ENCODE results near the gene HSPD1. TPM values are rescaled to one million over a fixed set of nuclear protein-coding genes. Genes with fewer than 3 reads are reported as not detected.

The HSPD1 gene
- total and polyA plus RNA-seq, 2 of the 13 experiments (the other 11 are each of a cell fraction or from before 2014, with no cell fraction given): 685 to 2,610 TPM

DNA sequence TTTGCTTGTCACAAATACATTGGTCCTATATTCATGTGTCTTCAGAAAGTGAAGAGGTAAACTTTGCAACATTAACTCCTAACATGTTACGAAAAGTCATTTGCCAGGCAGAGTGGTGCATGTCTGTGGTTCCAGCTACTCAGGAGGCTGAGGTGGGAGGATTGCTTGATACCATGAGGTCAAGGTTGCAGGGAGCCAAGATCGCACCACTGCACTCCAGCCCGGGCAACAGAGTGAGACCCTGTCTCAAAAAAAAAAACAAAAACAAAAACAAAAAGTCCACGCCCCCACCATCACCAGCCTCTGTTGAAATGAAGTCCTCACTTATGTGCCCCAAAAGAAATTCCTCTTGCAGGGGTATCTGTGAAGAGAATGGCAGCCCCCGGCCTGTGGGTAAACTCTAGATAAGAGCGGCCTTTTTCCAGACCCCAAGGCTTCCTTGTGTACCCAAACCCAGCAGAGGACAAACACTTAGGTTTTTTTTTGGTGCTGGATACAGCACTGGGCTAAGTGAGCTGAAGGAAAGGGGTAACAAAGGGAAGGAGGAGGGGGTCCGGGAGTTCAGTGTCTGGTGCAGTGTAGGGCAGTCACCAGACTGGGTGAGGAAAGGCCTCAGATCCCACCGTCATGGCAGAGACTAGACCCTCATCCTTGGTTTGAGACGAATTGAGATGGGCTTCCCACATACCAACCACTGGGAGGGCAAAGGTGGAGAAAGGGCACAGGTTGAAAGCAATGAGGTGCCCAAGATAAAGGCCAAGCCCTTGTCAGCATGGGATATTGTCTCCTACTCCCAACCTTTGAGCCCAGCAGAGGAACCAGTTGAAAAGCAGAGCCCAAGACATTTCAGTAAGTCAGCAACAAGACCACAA lies 19.2 kb downstream of the HSPD1 start (continued):
- TF ChIP-seq, protein P1, sequence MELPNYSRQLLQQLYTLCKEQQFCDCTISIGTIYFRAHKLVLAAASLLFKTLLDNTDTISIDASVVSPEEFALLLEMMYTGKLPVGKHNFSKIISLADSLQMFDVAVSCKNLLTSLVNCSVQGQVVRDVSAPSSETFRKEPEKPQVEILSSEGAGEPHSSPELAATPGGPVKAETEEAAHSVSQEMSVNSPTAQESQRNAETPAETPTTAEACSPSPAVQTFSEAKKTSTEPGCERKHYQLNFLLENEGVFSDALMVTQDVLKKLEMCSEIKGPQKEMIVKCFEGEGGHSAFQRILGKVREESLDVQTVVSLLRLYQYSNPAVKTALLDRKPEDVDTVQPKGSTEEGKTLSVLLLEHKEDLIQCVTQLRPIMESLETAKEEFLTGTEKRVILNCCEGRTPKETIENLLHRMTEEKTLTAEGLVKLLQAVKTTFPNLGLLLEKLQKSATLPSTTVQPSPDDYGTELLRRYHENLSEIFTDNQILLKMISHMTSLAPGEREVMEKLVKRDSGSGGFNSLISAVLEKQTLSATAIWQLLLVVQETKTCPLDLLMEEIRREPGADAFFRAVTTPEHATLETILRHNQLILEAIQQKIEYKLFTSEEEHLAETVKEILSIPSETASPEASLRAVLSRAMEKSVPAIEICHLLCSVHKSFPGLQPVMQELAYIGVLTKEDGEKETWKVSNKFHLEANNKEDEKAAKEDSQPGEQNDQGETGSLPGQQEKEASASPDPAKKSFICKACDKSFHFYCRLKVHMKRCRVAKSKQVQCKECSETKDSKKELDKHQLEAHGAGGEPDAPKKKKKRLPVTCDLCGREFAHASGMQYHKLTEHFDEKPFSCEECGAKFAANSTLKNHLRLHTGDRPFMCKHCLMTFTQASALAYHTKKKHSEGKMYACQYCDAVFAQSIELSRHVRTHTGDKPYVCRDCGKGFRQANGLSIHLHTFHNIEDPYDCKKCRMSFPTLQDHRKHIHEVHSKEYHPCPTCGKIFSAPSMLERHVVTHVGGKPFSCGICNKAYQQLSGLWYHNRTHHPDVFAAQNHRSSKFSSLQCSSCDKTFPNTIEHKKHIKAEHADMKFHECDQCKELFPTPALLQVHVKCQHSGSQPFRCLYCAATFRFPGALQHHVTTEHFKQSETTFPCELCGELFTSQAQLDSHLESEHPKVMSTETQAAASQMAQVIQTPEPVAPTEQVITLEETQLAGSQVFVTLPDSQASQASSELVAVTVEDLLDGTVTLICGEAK (IDR thresholded peaks at IDR 0.05): no peak
- TF ChIP-seq, protein P1 (CRISPR knock-in tag; IDR thresholded peaks at IDR 0.05): no peak
- TF ChIP-seq NFIC (IDR thresholded peaks at IDR 0.05; ENCODE audit: low read length) (no peak), ZNF124 (CRISPR knock-in tag; IDR thresholded peaks at IDR 0.05) (no peak), TEAD3 (CRISPR knock-in tag; optimal IDR thresholded peaks at IDR 0.05; ENCODE audit: borderline replicate concordance) (peak; percentile 63), ZNF101 (CRISPR knock-in tag; IDR thresholded peaks at IDR 0.05; ENCODE audit: borderline replicate concordance, low read depth) (no peak), NCOA2 (CRISPR knock-in tag; IDR thresholded peaks at IDR 0.05) (no peak), MAZ (IDR thresholded peaks at IDR 0.05; ENCODE audit: borderline replicate concordance, low read depth, low read length) (no peak), MAZ (CRISPR knock-in tag; IDR thresholded peaks at IDR 0.05; ENCODE audit: low read depth) (0 out of 2 replicates have a peak, but pooled peaks have one; percentile 1), CBX5 (CRISPR knock-in tag; IDR thresholded peaks at IDR 0.05; ENCODE audit: borderline replicate concordance) (no peak), ZBTB38 (CRISPR knock-in tag; IDR thresholded peaks at IDR 0.05) (no peak), IKZF1 (IDR thresholded peaks at IDR 0.05) (no peak), CBX2 (IDR thresholded peaks at IDR 0.05; ENCODE audit: low read depth, low read length) (no peak), CBX2 (CRISPR knock-in tag; IDR thresholded peaks at IDR 0.05; ENCODE audit: low read depth) (no peak), NFIB (CRISPR knock-in tag; IDR thresholded peaks at IDR 0.05; ENCODE audit: borderline replicate concordance) (no peak), ARHGAP35 (CRISPR knock-in tag; IDR thresholded peaks at IDR 0.05; ENCODE audit: borderline replicate concordance) (no peak), ZFP82 (CRISPR knock-in tag; IDR thresholded peaks at IDR 0.05; ENCODE audit: borderline replicate concordance) (no peak), ZNF354B (CRISPR knock-in tag; IDR thresholded peaks at IDR 0.05) (no peak), HNRNPH1 (optimal IDR thresholded peaks at IDR 0.05; ENCODE audit: low read depth, low read length) (no peak), RFXANK (CRISPR knock-in tag; IDR thresholded peaks at IDR 0.05) (no peak), SETDB1 (CRISPR knock-in tag; IDR thresholded peaks at IDR 0.05; ENCODE audit: borderline replicate concordance) (no peak), ZNF841 (CRISPR knock-in tag; IDR thresholded peaks at IDR 0.05; ENCODE audit: borderline replicate concordance) (no peak), ZNF891 (CRISPR knock-in tag; IDR thresholded peaks at IDR 0.05) (no peak)
